HEK293 (cell line): ENCODE results near the gene RNF115.

Experiments
- CTCF ChIA-PET: fragments of 350-600 bp; formaldehyde crosslinking; extraction: SDS; loops from one replicate; lab custom pipeline; 2021; ENCODE audit warnings: antibody characterized with exemption; lab: Yijun Ruan, JAX
- POLR2A ChIA-PET: fragments of 300-600 bp; formaldehyde crosslinking; extraction: SDS; loops from one replicate; lab custom pipeline; 2020; ENCODE audit warnings: antibody characterized with exemption, inconsistent platforms; lab: Yijun Ruan, JAX
- H3K27ac ChIP-seq: fragments of 200-500 bp; sonication (Bioruptor generic); 2 replicates; pipeline ENCODE4 v1.5.1; 2014; ENCODE audit warnings: low read depth, low read length, control low read depth, inconsistent platforms; ENCODE audit errors: extremely low read depth
- H3K36me3 ChIP-seq, 2 experiments: fragments of 200-500 bp in 1 of 2; sonication (Bioruptor generic) in 1 of 2; 1 replicate in 1 of 2; 2 replicates in 1 of 2; pipeline ENCODE4 v1.5.1; 2014 to 2017; ENCODE audit warnings: inconsistent platforms in 2 of 2, low read length in 2 of 2; ENCODE audit not compliant: control insufficient read depth in 2 of 2, insufficient read depth in 1 of 2
- H3K4me1 ChIP-seq: fragments of 200-500 bp; sonication (Bioruptor generic); 2 replicates; pipeline ENCODE4 v1.5.1; 2014; ENCODE audit warnings: mild to moderate bottlenecking, low read length, inconsistent platforms; ENCODE audit not compliant: control insufficient read depth, insufficient read depth
- H3K4me3 ChIP-seq: 2 replicates; pipeline ENCODE4 v1.5.1; 2011; ENCODE audit warnings: low read depth, mild to moderate bottlenecking, control low read depth, low read length, moderate library complexity
- H3K9me3 ChIP-seq: fragments of 200-500 bp; sonication (Bioruptor generic); 2 replicates; pipeline ENCODE4 v1.5.1; 2014; ENCODE audit warnings: low read depth, low read length, inconsistent platforms; ENCODE audit not compliant: control insufficient read depth, insufficient read depth
- IKZF3 ChIP-seq: fragments of 450-650 bp; IDR thresholded peaks from 2 replicates; pipeline ENCODE4 v1.5.0; 2018; ENCODE audit warnings: missing biosample characterization, mild to moderate bottlenecking, missing genetic modification characterization, moderate library complexity
- SP2 ChIP-seq: fragments of 450-650 bp; formaldehyde crosslinking; IDR thresholded peaks from 2 replicates; pipeline ENCODE4 v1.5.1; 2016; ENCODE audit warnings: missing biosample characterization, missing genetic modification characterization
- YY1 ChIP-seq: fragments of 450-650 bp; formaldehyde crosslinking; IDR thresholded peaks from 2 replicates; pipeline ENCODE4 v1.5.1; 2018; ENCODE audit warnings: missing biosample characterization, missing genetic modification characterization
- YY2 ChIP-seq: fragments of 450-650 bp; formaldehyde crosslinking; IDR thresholded peaks from 2 replicates; pipeline ENCODE4 v1.5.1; 2016; ENCODE audit warnings: missing biosample characterization, missing genetic modification characterization
- ZBTB20 ChIP-seq: fragments of 450-650 bp; formaldehyde crosslinking; IDR thresholded peaks from 2 replicates; pipeline ENCODE4 v1.5.1; 2016; ENCODE audit warnings: missing biosample characterization, missing genetic modification characterization
- ZBTB49 ChIP-seq: fragments of 450-650 bp; formaldehyde crosslinking; IDR thresholded peaks from 2 replicates; pipeline ENCODE4 v1.5.1; 2016; ENCODE audit warnings: missing biosample characterization, missing genetic modification characterization, low read depth
- ZBTB6 ChIP-seq: fragments of 450-650 bp; formaldehyde crosslinking; IDR thresholded peaks from 2 replicates; pipeline ENCODE4 v1.5.1; 2017; ENCODE audit warnings: missing biosample characterization, missing genetic modification characterization
- ZFP3 ChIP-seq: fragments of 450-650 bp; formaldehyde crosslinking; IDR thresholded peaks from 2 replicates; pipeline ENCODE4 v1.5.1; 2016; ENCODE audit warnings: low read depth, missing biosample characterization, missing genetic modification characterization
- ZNF174 ChIP-seq: fragments of 450-650 bp; formaldehyde crosslinking; IDR thresholded peaks from 2 replicates; pipeline ENCODE4 v1.5.0; 2017; ENCODE audit warnings: missing biosample characterization, mild to moderate bottlenecking, missing genetic modification characterization
- ZNF184 ChIP-seq: fragments of 450-650 bp; IDR thresholded peaks from 2 replicates; pipeline ENCODE4 v1.5.1; 2018; ENCODE audit warnings: missing biosample characterization, mild to moderate bottlenecking, missing genetic modification characterization
- ZNF350 ChIP-seq: fragments of 450-650 bp; formaldehyde crosslinking; IDR thresholded peaks from 2 replicates; pipeline ENCODE4 v1.5.0; 2017; ENCODE audit warnings: missing biosample characterization, mild to moderate bottlenecking, missing genetic modification characterization
- ZNF529 ChIP-seq: fragments of 450-650 bp; formaldehyde crosslinking; IDR thresholded peaks from 2 replicates; pipeline ENCODE4 v1.5.1; 2017; ENCODE audit warnings: missing genetic modification characterization, missing biosample characterization; ENCODE audit not compliant: insufficient replicate concordance
- ZNF596 ChIP-seq: fragments of 450-650 bp; IDR thresholded peaks from 2 replicates; pipeline ENCODE4 v1.5.0; 2018; ENCODE audit warnings: missing biosample characterization, mild to moderate bottlenecking, missing genetic modification characterization, moderate library complexity
- ZNF621 ChIP-seq: fragments of 450-650 bp; formaldehyde crosslinking; IDR thresholded peaks from 2 replicates; pipeline ENCODE4 v1.5.1; 2017; ENCODE audit warnings: missing biosample characterization, missing genetic modification characterization
- ZNF747 ChIP-seq: fragments of 450-650 bp; formaldehyde crosslinking; IDR thresholded peaks from 2 replicates; pipeline ENCODE4 v1.5.1; 2016; ENCODE audit warnings: missing biosample characterization, missing genetic modification characterization
- TF ChIP-seq, protein P1 (sequence below): fragments of 450-650 bp; formaldehyde crosslinking; IDR thresholded peaks from 2 replicates; pipeline ENCODE4 v1.5.1; 2016; ENCODE audit warnings: missing biosample characterization, missing genetic modification characterization
- TF ChIP-seq, protein P2 (sequence below): fragments of 450-650 bp; formaldehyde crosslinking; IDR thresholded peaks from 2 replicates; pipeline ENCODE4 v1.5.1; 2016; ENCODE audit warnings: missing biosample characterization, missing genetic modification characterization
- TF ChIP-seq, protein P3 (sequence below): fragments of 450-650 bp; formaldehyde crosslinking; IDR thresholded peaks from 2 replicates; pipeline ENCODE4 v1.5.1; 2016; ENCODE audit warnings: missing biosample characterization, missing genetic modification characterization

Gene RNF115

GRCh38 chr1:145857170-145857569 is 33.3 kb upstream of the RNF115 start (continued):
- TF ChIP-seq, protein P1, sequence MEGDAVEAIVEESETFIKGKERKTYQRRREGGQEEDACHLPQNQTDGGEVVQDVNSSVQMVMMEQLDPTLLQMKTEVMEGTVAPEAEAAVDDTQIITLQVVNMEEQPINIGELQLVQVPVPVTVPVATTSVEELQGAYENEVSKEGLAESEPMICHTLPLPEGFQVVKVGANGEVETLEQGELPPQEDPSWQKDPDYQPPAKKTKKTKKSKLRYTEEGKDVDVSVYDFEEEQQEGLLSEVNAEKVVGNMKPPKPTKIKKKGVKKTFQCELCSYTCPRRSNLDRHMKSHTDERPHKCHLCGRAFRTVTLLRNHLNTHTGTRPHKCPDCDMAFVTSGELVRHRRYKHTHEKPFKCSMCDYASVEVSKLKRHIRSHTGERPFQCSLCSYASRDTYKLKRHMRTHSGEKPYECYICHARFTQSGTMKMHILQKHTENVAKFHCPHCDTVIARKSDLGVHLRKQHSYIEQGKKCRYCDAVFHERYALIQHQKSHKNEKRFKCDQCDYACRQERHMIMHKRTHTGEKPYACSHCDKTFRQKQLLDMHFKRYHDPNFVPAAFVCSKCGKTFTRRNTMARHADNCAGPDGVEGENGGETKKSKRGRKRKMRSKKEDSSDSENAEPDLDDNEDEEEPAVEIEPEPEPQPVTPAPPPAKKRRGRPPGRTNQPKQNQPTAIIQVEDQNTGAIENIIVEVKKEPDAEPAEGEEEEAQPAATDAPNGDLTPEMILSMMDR (tag by site-specific recombination): no peak
- TF ChIP-seq ZFP3 (tag by site-specific recombination) (no peak), ZNF174 (tag by site-specific recombination) (no peak), YY1 (tag by site-specific recombination) (no peak), ZBTB49 (tag by site-specific recombination) (no peak)
- TF ChIP-seq, protein P2, sequence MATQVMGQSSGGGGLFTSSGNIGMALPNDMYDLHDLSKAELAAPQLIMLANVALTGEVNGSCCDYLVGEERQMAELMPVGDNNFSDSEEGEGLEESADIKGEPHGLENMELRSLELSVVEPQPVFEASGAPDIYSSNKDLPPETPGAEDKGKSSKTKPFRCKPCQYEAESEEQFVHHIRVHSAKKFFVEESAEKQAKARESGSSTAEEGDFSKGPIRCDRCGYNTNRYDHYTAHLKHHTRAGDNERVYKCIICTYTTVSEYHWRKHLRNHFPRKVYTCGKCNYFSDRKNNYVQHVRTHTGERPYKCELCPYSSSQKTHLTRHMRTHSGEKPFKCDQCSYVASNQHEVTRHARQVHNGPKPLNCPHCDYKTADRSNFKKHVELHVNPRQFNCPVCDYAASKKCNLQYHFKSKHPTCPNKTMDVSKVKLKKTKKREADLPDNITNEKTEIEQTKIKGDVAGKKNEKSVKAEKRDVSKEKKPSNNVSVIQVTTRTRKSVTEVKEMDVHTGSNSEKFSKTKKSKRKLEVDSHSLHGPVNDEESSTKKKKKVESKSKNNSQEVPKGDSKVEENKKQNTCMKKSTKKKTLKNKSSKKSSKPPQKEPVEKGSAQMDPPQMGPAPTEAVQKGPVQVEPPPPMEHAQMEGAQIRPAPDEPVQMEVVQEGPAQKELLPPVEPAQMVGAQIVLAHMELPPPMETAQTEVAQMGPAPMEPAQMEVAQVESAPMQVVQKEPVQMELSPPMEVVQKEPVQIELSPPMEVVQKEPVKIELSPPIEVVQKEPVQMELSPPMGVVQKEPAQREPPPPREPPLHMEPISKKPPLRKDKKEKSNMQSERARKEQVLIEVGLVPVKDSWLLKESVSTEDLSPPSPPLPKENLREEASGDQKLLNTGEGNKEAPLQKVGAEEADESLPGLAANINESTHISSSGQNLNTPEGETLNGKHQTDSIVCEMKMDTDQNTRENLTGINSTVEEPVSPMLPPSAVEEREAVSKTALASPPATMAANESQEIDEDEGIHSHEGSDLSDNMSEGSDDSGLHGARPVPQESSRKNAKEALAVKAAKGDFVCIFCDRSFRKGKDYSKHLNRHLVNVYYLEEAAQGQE (tag by site-specific recombination): no peak

- TF ChIP-seq ZBTB20 (tag by site-specific recombination) (no peak), ZNF596 (tag by site-specific recombination) (no peak), ZNF529 (tag by site-specific recombination) (no peak), ZNF184 (tag by site-specific recombination) (no peak), ZNF747 (tag by site-specific recombination) (no peak), SP2 (tag by site-specific recombination) (no peak), ZNF621 (tag by site-specific recombination) (no peak), YY2 (tag by site-specific recombination) (no peak), ZNF350 (no peak), IKZF3 (tag by site-specific recombination) (no peak), ZBTB6 (tag by site-specific recombination) (no peak)
- TF ChIP-seq, protein P3, sequence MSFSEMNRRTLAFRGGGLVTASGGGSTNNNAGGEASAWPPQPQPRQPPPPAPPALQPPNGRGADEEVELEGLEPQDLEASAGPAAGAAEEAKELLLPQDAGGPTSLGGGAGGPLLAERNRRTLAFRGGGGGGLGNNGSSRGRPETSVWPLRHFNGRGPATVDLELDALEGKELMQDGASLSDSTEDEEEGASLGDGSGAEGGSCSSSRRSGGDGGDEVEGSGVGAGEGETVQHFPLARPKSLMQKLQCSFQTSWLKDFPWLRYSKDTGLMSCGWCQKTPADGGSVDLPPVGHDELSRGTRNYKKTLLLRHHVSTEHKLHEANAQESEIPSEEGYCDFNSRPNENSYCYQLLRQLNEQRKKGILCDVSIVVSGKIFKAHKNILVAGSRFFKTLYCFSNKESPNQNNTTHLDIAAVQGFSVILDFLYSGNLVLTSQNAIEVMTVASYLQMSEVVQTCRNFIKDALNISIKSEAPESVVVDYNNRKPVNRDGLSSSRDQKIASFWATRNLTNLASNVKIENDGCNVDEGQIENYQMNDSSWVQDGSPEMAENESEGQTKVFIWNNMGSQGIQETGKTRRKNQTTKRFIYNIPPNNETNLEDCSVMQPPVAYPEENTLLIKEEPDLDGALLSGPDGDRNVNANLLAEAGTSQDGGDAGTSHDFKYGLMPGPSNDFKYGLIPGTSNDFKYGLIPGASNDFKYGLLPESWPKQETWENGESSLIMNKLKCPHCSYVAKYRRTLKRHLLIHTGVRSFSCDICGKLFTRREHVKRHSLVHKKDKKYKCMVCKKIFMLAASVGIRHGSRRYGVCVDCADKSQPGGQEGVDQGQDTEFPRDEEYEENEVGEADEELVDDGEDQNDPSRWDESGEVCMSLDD: no peak
Measured at GRCh38 chr1:145855426-145855948, 31.6 kb upstream of the RNF115 start.

More at GRCh38 chr1:145855426-145855948, 31.6 kb upstream of the RNF115 start:
- Histone ChIP-seq H3K9me3 (no peaks in the 10 kb centered on the region), H3K4me3 (no peak overlapping the region), H3K4me1 (no peaks in the 10 kb centered on the region), H3K36me3 (peaks cover 29 to 63% of the 10 kb centered on the region in 2 experiments), H3K27ac (no peak overlapping the region)
- POLR2A ChIA-PET: interaction anchor here (4.6 kb wide), 1 partner anchor 9 kb away, joined by 127 read pairs; the partner anchor contains the start of gene NUDT17
- CTCF ChIA-PET: interaction anchor here (9.6 kb wide), 1 partner anchor 9 kb away, joined by 190 read pairs; the partner anchor contains the start of gene NUDT17
